BLaER1 (cell line): Measurements from ENCODE around the gene RPS21.

Experiments
- H3K27ac ChIP-seq: shearing (Covaris generic); formaldehyde crosslinking; 2 replicates; pipeline ENCODE4 v1.8.1; 2022
- H3K27me3 ChIP-seq: shearing (Covaris generic); formaldehyde crosslinking; 2 replicates; pipeline ENCODE4 v1.8.1; 2022
- H3K36me3 ChIP-seq: shearing (Covaris generic); formaldehyde crosslinking; 2 replicates; pipeline ENCODE4 v1.8.1; 2022
- H3K4me1 ChIP-seq: shearing (Covaris generic); formaldehyde crosslinking; 2 replicates; pipeline ENCODE4 v1.8.1; 2022
- H3K4me2 ChIP-seq: shearing (Covaris generic); formaldehyde crosslinking; 2 replicates; pipeline ENCODE4 v1.8.1; 2022
- H3K4me3 ChIP-seq: shearing (Covaris generic); formaldehyde crosslinking; 2 replicates; pipeline ENCODE4 v1.8.1; 2022
- H3K9ac ChIP-seq: shearing (Covaris generic); formaldehyde crosslinking; 2 replicates; pipeline ENCODE4 v1.8.1; 2022
- H3K9me3 ChIP-seq: shearing (Covaris generic); formaldehyde crosslinking; 2 replicates; pipeline ENCODE4 v1.8.1; 2022
- H4K20me1 ChIP-seq: shearing (Covaris generic); formaldehyde crosslinking; 2 replicates; pipeline ENCODE4 v1.8.1; 2022
- Cebpa-rat ChIP-seq: shearing (Covaris generic); IDR thresholded peaks from 2 replicates; pipeline ENCODE4 v1.8.1; 2022

Gene RPS21

GRCh38 chr20:62387933-62388635, 1.2 kb downstream of the RPS21 start:
- no peak for TF ChIP-seq Cebpa-rat
- peak overlapping the region; percentile 98 for H3K9ac ChIP-seq
- peak overlapping the region; percentile 96 for H3K27ac ChIP-seq
- H3K27me3 ChIP-seq = no peaks in the 10 kb centered on the region
- peaks cover 55% of the 10 kb centered on the region for H3K36me3 ChIP-seq
- H3K9me3 ChIP-seq = no peaks in the 10 kb centered on the region
- H3K4me2 ChIP-seq = peak overlapping the region; percentile 94
- H3K4me1 ChIP-seq = peaks cover 44% of the 10 kb centered on the region
- H3K4me3 ChIP-seq = peak overlapping the region; percentile 98
- H4K20me1 ChIP-seq = peaks cover 62% of the 10 kb centered on the region

GRCh38 chr20:62388839-62389600, 2.1 kb downstream of the RPS21 start:
- H4K20me1 ChIP-seq = peaks cover 70% of the 10 kb centered on the region
- peak overlapping the region; percentile 98; the same call in 1 of the 2 replicates for H3K9ac ChIP-seq
- H3K27ac ChIP-seq = no peak overlapping the region
- TF ChIP-seq Cebpa-rat = no peak
- H3K4me3 ChIP-seq = no peak overlapping the region
- no peaks in the 10 kb centered on the region for H3K9me3 ChIP-seq
- peak overlapping the region; percentile 94; the same call in 1 of the 2 replicates for H3K4me2 ChIP-seq
- peaks cover 65% of the 10 kb centered on the region for H3K36me3 ChIP-seq
- no peaks in the 10 kb centered on the region for H3K27me3 ChIP-seq
- peaks cover 49% of the 10 kb centered on the region for H3K4me1 ChIP-seq

- H3K36me3 ChIP-seq = peaks cover 71% of the 10 kb centered on the region
- no peak overlapping the region for H3K27ac ChIP-seq
- H3K27me3 ChIP-seq = no peaks in the 10 kb centered on the region
- no peak overlapping the region for H3K9ac ChIP-seq
- H3K4me3 ChIP-seq = no peak overlapping the region
- H3K4me1 ChIP-seq = peaks cover 46% of the 10 kb centered on the region
- H4K20me1 ChIP-seq = peaks cover 75% of the 10 kb centered on the region
- no peaks in the 10 kb centered on the region for H3K9me3 ChIP-seq
- no peak overlapping the region for H3K4me2 ChIP-seq
- TF ChIP-seq Cebpa-rat = no peak
Observed at GRCh38 chr20:62389601-62390087, 2.7 kb downstream of the RPS21 start.

- Histone ChIP-seq H3K27me3 (no peaks in the 10 kb centered on the region), H3K4me1 (peaks cover 37% of the 10 kb centered on the region), H3K36me3 (peaks cover 80% of the 10 kb centered on the region), H3K4me3 (no peak overlapping the region), H3K27ac (no peak overlapping the region), H3K9ac (no peak overlapping the region), H3K4me2 (no peak overlapping the region), H3K9me3 (no peaks in the 10 kb centered on the region), H4K20me1 (peaks cover 84% of the 10 kb centered on the region)
- no peak for TF ChIP-seq Cebpa-rat
Observed at GRCh38 chr20:62390317-62391164, 3.6 kb downstream of the RPS21 start.

GRCh38 chr20:62391165-62392076, 4.5 kb downstream of the RPS21 start:
- no peak for TF ChIP-seq Cebpa-rat
- Histone ChIP-seq H3K9me3 (no peaks in the 10 kb centered on the region), H3K27ac (no peak overlapping the region), H3K27me3 (no peaks in the 10 kb centered on the region), H3K9ac (no peak overlapping the region), H3K4me2 (no peak overlapping the region), H4K20me1 (peaks cover 93% of the 10 kb centered on the region), H3K36me3 (peaks cover 88% of the 10 kb centered on the region), H3K4me1 (peaks cover 34% of the 10 kb centered on the region), H3K4me3 (no peak overlapping the region)

- no peak for TF ChIP-seq Cebpa-rat
Observed at GRCh38 chr20:62392077-62392418, 5.1 kb downstream of the RPS21 start.

GRCh38 chr20:62392621-62393334, 5.9 kb downstream of the RPS21 start:
- Histone ChIP-seq H3K36me3 (peaks cover 99% of the 10 kb centered on the region), H3K4me2 (no peak overlapping the region; the same call in 1 of the 2 replicates), H3K9me3 (no peaks in the 10 kb centered on the region), H3K27me3 (no peaks in the 10 kb centered on the region), H3K4me1 (peaks cover 42% of the 10 kb centered on the region), H3K4me3 (no peak overlapping the region), H3K27ac (peak overlapping the region; percentile 30), H4K20me1 (peaks cover 97% of the 10 kb centered on the region), H3K9ac (0 out of 2 replicates have a peak overlapping the region, but pooled peaks have one; percentile 34)
- no peak for TF ChIP-seq Cebpa-rat

More at GRCh38 chr20:62392077-62392418, 5.1 kb downstream of the RPS21 start:
- H3K36me3 ChIP-seq = peaks cover 94% of the 10 kb centered on the region
- no peak overlapping the region for H3K27ac ChIP-seq
- no peak overlapping the region for H3K4me3 ChIP-seq
- peaks cover 99% of the 10 kb centered on the region for H4K20me1 ChIP-seq
- no peaks in the 10 kb centered on the region for H3K27me3 ChIP-seq
- peaks cover 40% of the 10 kb centered on the region for H3K4me1 ChIP-seq
- no peaks in the 10 kb centered on the region for H3K9me3 ChIP-seq
- H3K9ac ChIP-seq = no peak overlapping the region
- no peak overlapping the region for H3K4me2 ChIP-seq

GRCh38 chr20:62393335-62393665, 6.4 kb downstream of the RPS21 start:
- H4K20me1 ChIP-seq = peaks cover 92% of the 10 kb centered on the region
- peaks cover 37% of the 10 kb centered on the region for H3K4me1 ChIP-seq
- H3K27ac ChIP-seq = peak overlapping the region; percentile 30
- H3K4me2 ChIP-seq = no peak overlapping the region; the same call in 1 of the 2 replicates
- H3K9me3 ChIP-seq = peaks cover under 1% of the 10 kb centered on the region; the same call in 1 of the 2 replicates
- 0 out of 2 replicates have a peak overlapping the region, but pooled peaks have one; percentile 34 for H3K9ac ChIP-seq
- no peaks in the 10 kb centered on the region for H3K27me3 ChIP-seq
- H3K36me3 ChIP-seq = peaks cover 97% of the 10 kb centered on the region
- H3K4me3 ChIP-seq = no peak overlapping the region
- TF ChIP-seq Cebpa-rat = no peak
